Endothelial cell of umbilical vein (primary cell): Measurements from ENCODE around the gene SUCNR1. TPM values are rescaled to one million over a fixed set of nuclear protein-coding genes. Genes with fewer than 3 reads are reported as not detected.

Experiments used
- BruUV-seq: library from RNA; stranded (reverse); fragments of 400-500 nt; replicated peaks from 2 replicates; lab custom pipeline; 2021; lab: Mats Ljungman, UMichigan
- CTCF ChIA-PET: fragments of 300-600, 350-600 bp; sonication (Branson Sonifier 250); formaldehyde crosslinking; loops from one replicate; lab custom pipeline; 2021; ENCODE audit warnings: antibody characterized with exemption, inconsistent platforms; lab: Charles Lee
- POLR2A ChIA-PET: fragments of 300-600, 350-600 bp; sonication (Branson Sonifier 250); formaldehyde crosslinking; loops from one replicate; lab custom pipeline; 2021; ENCODE audit warnings: antibody characterized with exemption, inconsistent platforms; lab: Charles Lee
- DNase-seq: peaks from one replicate; pipeline ENCODE4 v3.0.0-alpha.2; 2011; ENCODE audit warnings: low read depth, low spot score
- FAIRE-seq: peaks from 2 replicates; lab custom pipeline; 2011; peaks lifted over from hg19 to GRCh38; lab: Jason Lieb, UNC
- H2AFZ ChIP-seq: 2 replicates; pipeline ENCODE4 v1.6.0; 2012; ENCODE audit warnings: low read depth, low read length, control low read depth, inconsistent platforms
- H3K27ac ChIP-seq: 2 replicates; pipeline ENCODE4 v1.5.1; 2011; ENCODE audit warnings: low read depth, mild to moderate bottlenecking, control low read depth, low read length, moderate library complexity; ENCODE audit not compliant: insufficient read depth
- H3K27me3 ChIP-seq, 2 experiments: 2 replicates each; pipeline versions ENCODE4 v1.6.0 to v1.6.1; 2011; ENCODE audit warnings: low read length in 2 of 2, mixed read lengths in 1 of 2; ENCODE audit not compliant: control insufficient read depth in 2 of 2, insufficient read depth in 2 of 2
- H3K36me3 ChIP-seq, 2 experiments: 2 replicates in 1 of 2; 3 replicates in 1 of 2; pipeline ENCODE4 v1.5.1; 2011; ENCODE audit warnings: low read length in 2 of 2, mild to moderate bottlenecking in 1 of 2, moderate library complexity in 1 of 2; ENCODE audit not compliant: control insufficient read depth in 2 of 2, insufficient read depth in 2 of 2; ENCODE audit errors: extremely low read depth in 1 of 2
- H3K4me1 ChIP-seq: 3 replicates; pipeline ENCODE4 v1.5.1; 2011; ENCODE audit warnings: mild to moderate bottlenecking, low read length; ENCODE audit not compliant: control insufficient read depth, insufficient read depth; ENCODE audit errors: extremely low read depth
- H3K4me2 ChIP-seq: 2 replicates; pipeline ENCODE4 v1.6.1; 2011; ENCODE audit warnings: low read length, control low read depth, mixed read lengths; ENCODE audit not compliant: insufficient read depth
- H3K4me3 ChIP-seq, 3 experiments: fragments of 200-600 bp in 1 of 3; sonication (generic), shearing (Covaris generic) in 1 of 3; replicated peaks in 1 of 3; 2 replicates each; pipeline ENCODE4 v1.5.1; 2011 to 2016; ENCODE audit warnings: control low read depth in 3 of 3, low read length in 3 of 3, mild to moderate bottlenecking in 2 of 3, inconsistent platforms in 1 of 3, low read depth in 1 of 3, moderate library complexity in 1 of 3; ENCODE audit not compliant: insufficient read depth in 1 of 3
- H3K79me2 ChIP-seq: 2 replicates; pipeline ENCODE4 v1.6.0; 2012; ENCODE audit warnings: low read length, inconsistent platforms; ENCODE audit not compliant: control insufficient read depth, insufficient read depth
- H3K9ac ChIP-seq: replicated peaks from 2 replicates; pipeline ENCODE3; 2011; ENCODE audit warnings: low read length, control low read depth; ENCODE audit not compliant: insufficient read depth; ENCODE audit errors: extremely low read depth
- H3K9me1 ChIP-seq: replicated peaks from 3 replicates; pipeline ENCODE4 v1.6.0; 2011; ENCODE audit warnings: mild to moderate bottlenecking, low read length; ENCODE audit not compliant: control insufficient read depth, insufficient read depth; ENCODE audit errors: extremely low read depth
- H3K9me3 ChIP-seq: replicated peaks from 2 replicates; pipeline ENCODE4 v1.5.1; 2012; ENCODE audit warnings: low read length, inconsistent platforms; ENCODE audit not compliant: control insufficient read depth, insufficient read depth
- H4K20me1 ChIP-seq: replicated peaks from 2 replicates; pipeline ENCODE3; 2011; ENCODE audit warnings: mild to moderate bottlenecking, low read length; ENCODE audit not compliant: control insufficient read depth, insufficient read depth; ENCODE audit errors: extremely low read depth
- CTCF ChIP-seq, 2 donors: IDR thresholded peaks; 1 replicate in 1 of 2; 2 replicates in 1 of 2; pipeline ENCODE4 v1.5.1; 2011; ENCODE audit warnings: low read length in 2 of 2, mild to moderate bottlenecking in 2 of 2, moderate library complexity in 2 of 2, control low read depth in 1 of 2, inconsistent platforms in 1 of 2, low read depth in 1 of 2; ENCODE audit not compliant: insufficient read depth in 1 of 2; ENCODE audit errors: extremely low read depth in 1 of 2
- EZH2 ChIP-seq: IDR thresholded peaks from 2 replicates; pipeline ENCODE4 v1.6.1; 2012; ENCODE audit warnings: borderline replicate concordance, low read depth, mild to moderate bottlenecking, moderate library complexity, low read length, inconsistent platforms; ENCODE audit not compliant: severe bottlenecking
- FOS ChIP-seq: IDR thresholded peaks from 2 replicates; pipeline ENCODE4 v1.6.1; 2011; ENCODE audit warnings: mild to moderate bottlenecking, low read length, moderate library complexity, borderline replicate concordance; ENCODE audit not compliant: insufficient read depth
- GATA2 ChIP-seq: IDR thresholded peaks from 2 replicates; pipeline ENCODE4 v1.7.0; 2011; ENCODE audit warnings: low read depth, mild to moderate bottlenecking, moderate library complexity, mixed read lengths, low read length; ENCODE audit not compliant: insufficient read length, insufficient read depth
- JUN ChIP-seq: IDR thresholded peaks from 2 replicates; pipeline ENCODE4 v1.6.1; 2011; ENCODE audit warnings: borderline replicate concordance, low read depth; ENCODE audit not compliant: insufficient read length, insufficient read depth
- MAX ChIP-seq: IDR thresholded peaks from 2 replicates; pipeline ENCODE4 v1.6.1; 2011; ENCODE audit not compliant: insufficient read depth, insufficient read length
- MYC ChIP-seq: IDR thresholded peaks from one replicate; pipeline ENCODE4 v1.6.1; 2011; ENCODE audit warnings: mild to moderate bottlenecking, low read depth, low read length
- POLR2A ChIP-seq: IDR thresholded peaks from 2 replicates; pipeline ENCODE4 v1.6.1; 2012; ENCODE audit warnings: low read depth, mild to moderate bottlenecking, control low read depth, low read length
- POLR2AphosphoS5 ChIP-seq: IDR thresholded peaks from 2 replicates; pipeline ENCODE4 v1.6.1; 2012; ENCODE audit warnings: low read depth, mild to moderate bottlenecking, control low read depth, low read length, moderate library complexity; ENCODE audit not compliant: insufficient read depth
- dilution Hi-C: fragments of 300-500 bp; cut with MboI; formaldehyde crosslinking; loops from one replicate; pipeline ENCODE4 v1.15.0; 2019; ENCODE audit warnings: low sequenced_read_pairs; ENCODE audit not compliant: extremely low pct_ligation_motif_present
- intact Hi-C: fragments of 100-400 bp; cut with micrococcal nuclease; formaldehyde crosslinking; loops from one replicate; pipeline ENCODE4 v1.10.0; 2022
- polyA plus RNA-seq, 4 experiments: library from polyadenylated mRNA; depleted of rRNA in 3 of 4; stranded (reverse) in 3 of 4; unstranded in 1 of 4; fragments of >200 nt; gene quantifications; 2 replicates each; pipeline versions ENCODE4 v1.2.1 to v1.2.3, GENCODE V29; 2011 to 2012; ENCODE audit warnings: missing spikeins in 1 of 4
- total RNA-seq: library from RNA; stranded (reverse); gene quantifications from 2 replicates; pipeline ENCODE4 v1.2.3, GENCODE V29; 2021

Gene SUCNR1
- total and polyA plus RNA-seq, 2 donors (not counting 3 experiments of a cell fraction or from before 2014, with no cell fraction given) = not detected

GRCh38 chr3:151918253-151919029 is 45.0 kb downstream of the SUCNR1 start:
- POLR2A ChIA-PET = no interaction called here
- peak; percentile 97 for FAIRE-seq
- Histone ChIP-seq H3K27ac (peak overlapping the region; percentile 14), H3K27me3 (no peaks in the 10 kb centered on the region), H3K4me1 (peaks cover under 1% of the 10 kb centered on the region), H3K4me3 (no peak overlapping the region), H3K9me3 (no peaks in the 10 kb centered on the region), H3K9ac (no peak overlapping the region), H3K36me3 (no peaks in the 10 kb centered on the region), H3K4me2 (no peak overlapping the region), H4K20me1 (no peaks in the 10 kb centered on the region), H3K9me1 (no peaks in the 10 kb centered on the region), H3K79me2 (no peaks in the 10 kb centered on the region), H2AFZ (no peak overlapping the region)
- CTCF ChIA-PET = interaction anchor here (0.6 to 2.6 kb wide), 37 partner anchors 8 to 755 kb away, joined by 3 to 54 read pairs (median 4); no protein-coding TSS in a partner anchor
- peak; percentile 72 for DNase-seq
- intact Hi-C loops = loop anchor here (1.0 to 5.0 kb wide), 10 partner anchors 54 to 750 kb away; no protein-coding TSS in a partner anchor
- TF ChIP-seq CTCF (IDR thresholded peaks at IDR 0.05; ENCODE audit: extremely low read depth in 1 of 2, insufficient read depth in 1 of 2, low read depth in 1 of 2, low read length in 2 of 2) = peak; percentile 34 to 43
- no peak for TF ChIP-seq EZH2
- TF ChIP-seq FOS = no peak
- BruUV-seq = no TSS peak
- dilution Hi-C loops = no loop called here

GRCh38 chr3:151919030-151919328 is 45.5 kb downstream of the SUCNR1 start:
- dilution Hi-C loops (no loop called here), intact Hi-C loops (loop anchor here (2.0 to 5.0 kb wide), 3 partner anchors 54 to 603 kb away; no protein-coding TSS in a partner anchor)
- no peaks in the 10 kb centered on the region for H3K79me2 ChIP-seq
- no peaks in the 10 kb centered on the region for H3K9me1 ChIP-seq
- H3K27ac ChIP-seq = no peak overlapping the region
- H2AFZ ChIP-seq = no peak overlapping the region
- peaks cover 6% of the 10 kb centered on the region for H3K4me1 ChIP-seq
- DNase-seq (no peak), FAIRE-seq (no peak)
- H3K9ac ChIP-seq = no peak overlapping the region
- H3K27me3 ChIP-seq = no peaks in the 10 kb centered on the region
- H3K4me3 ChIP-seq = no peak overlapping the region
- no peaks in the 10 kb centered on the region for H3K36me3 ChIP-seq
- ChIA-PET POLR2A (no interaction called here), CTCF (interaction anchor here (0.6 to 2.6 kb wide), 39 partner anchors 9 to 755 kb away, joined by 3 to 54 read pairs (median 4); no protein-coding TSS in a partner anchor)
- H3K4me2 ChIP-seq = no peak overlapping the region
- H3K9me3 ChIP-seq = no peaks in the 10 kb centered on the region
- BruUV-seq = no TSS peak
- no peaks in the 10 kb centered on the region for H4K20me1 ChIP-seq
- no peak for TF ChIP-seq JUN
- TF ChIP-seq POLR2A = no peak
- TF ChIP-seq MAX = no peak
- TF ChIP-seq POLR2AphosphoS5 = no peak
- no peak for TF ChIP-seq GATA2
- no peak for TF ChIP-seq FOS
- TF ChIP-seq EZH2 = no peak
- TF ChIP-seq MYC = no peak
- no peak for TF ChIP-seq CTCF (IDR thresholded peaks at IDR 0.05; ENCODE audit: extremely low read depth in 1 of 2, insufficient read depth in 1 of 2, low read depth in 1 of 2, low read length in 2 of 2)
